GM12875 (cell line): ENCODE data around the gene TOMT.

Experiments used
- H3K4me3 ChIP-seq: one replicate; pipeline ENCODE4 v1.5.1; 2011; ENCODE audit warnings: low read depth, low read length, control low read depth
- CTCF ChIP-seq: IDR thresholded peaks from 2 replicates; pipeline ENCODE4 v1.5.1; 2011; ENCODE audit warnings: low read depth, mild to moderate bottlenecking, control low read depth, inconsistent platforms, low read length, moderate library complexity, borderline replicate concordance; ENCODE audit not compliant: insufficient read depth

The TOMT gene

GRCh38 chr11:72079819-72080325, 25.9 kb upstream of the TOMT start:
- no peak for TF ChIP-seq CTCF
- peak overlapping the region; percentile 57 for H3K4me3 ChIP-seq

GRCh38 chr11:72080326-72081183, 25.2 kb upstream of the TOMT start, which contains the start of the genes LRRC51 and NUMA1:
TSS of gene LRRC51 (plus strand) at chr11:72080850. CDS start at chr11:72089084, 8,234 bp downstream.
TSS of gene NUMA1 (minus strand) at chr11:72080542. CDS start at chr11:72035943, 44,599 bp downstream.
- TF ChIP-seq CTCF = no peak
- H3K4me3 ChIP-seq = peak within 1 kb of the TSS; percentile 58

GRCh38 chr11:72081184-72081644, 24.5 kb upstream of the TOMT start:
- TF ChIP-seq CTCF = no peak
- peak overlapping the region; percentile 58 for H3K4me3 ChIP-seq

- TF ChIP-seq CTCF = no peak
- H3K4me3 ChIP-seq = no peak overlapping the region
Measured at GRCh38 chr11:72081821-72082453, 23.8 kb upstream of the TOMT start.

GRCh38 chr11:72083414-72083813, 22.3 kb upstream of the TOMT start:
- no peak overlapping the region for H3K4me3 ChIP-seq
- TF ChIP-seq CTCF = no peak

- no peak for TF ChIP-seq CTCF
- H3K4me3 ChIP-seq = no peak overlapping the region
Measured at GRCh38 chr11:72084076-72084475, 21.6 kb upstream of the TOMT start.
